Peyer's patch (tissue), 4 donors: ENCODE data around the gene NAA10.

ENCODE experiments used
- POLR2A ChIP-seq, 2 donors: fragments of 450-650 bp; IDR thresholded peaks; one replicate each; pipeline ENCODE4 v1.5.1; 2017; ENCODE audit warnings: antibody characterized with exemption in 2 of 2, mild to moderate bottlenecking in 2 of 2, moderate library complexity in 2 of 2
- TF ChIP-seq, protein P1 (sequence below), 6 experiments: fragments of 450-650 bp in 4 of 6; fragments of 200-600 bp in 2 of 6; sonication (generic) in 1 of 6; IDR thresholded peaks; one replicate each; pipeline ENCODE4 v1.5.1; 2017 to 2019; ENCODE audit warnings: antibody characterized with exemption in 6 of 6, mild to moderate bottlenecking in 3 of 6, moderate library complexity in 1 of 6

DNA sequence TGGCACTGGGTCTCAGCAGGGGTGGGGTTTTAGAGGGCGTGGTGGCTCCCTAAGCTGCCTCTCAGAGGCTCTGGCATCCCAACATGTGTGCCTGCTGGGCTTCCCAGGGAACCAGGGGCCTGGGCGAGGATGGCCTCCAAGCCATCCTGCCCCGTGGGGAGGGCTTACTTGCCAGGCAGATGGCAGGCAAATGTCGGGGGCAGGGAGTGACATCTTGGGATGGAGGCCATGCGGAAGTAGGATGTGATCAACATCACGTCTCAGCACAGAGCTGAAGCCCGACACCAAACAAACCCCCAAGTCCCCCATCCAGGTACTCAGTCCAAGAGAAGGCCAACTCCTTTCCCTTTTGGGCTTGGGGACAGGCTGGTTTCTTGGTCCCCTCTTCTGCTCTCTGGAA lies 53.6 kb downstream of the NAA10 start:
- no peak for TF ChIP-seq POLR2A (IDR thresholded peaks at IDR 0.05)
- TF ChIP-seq, protein P1, sequence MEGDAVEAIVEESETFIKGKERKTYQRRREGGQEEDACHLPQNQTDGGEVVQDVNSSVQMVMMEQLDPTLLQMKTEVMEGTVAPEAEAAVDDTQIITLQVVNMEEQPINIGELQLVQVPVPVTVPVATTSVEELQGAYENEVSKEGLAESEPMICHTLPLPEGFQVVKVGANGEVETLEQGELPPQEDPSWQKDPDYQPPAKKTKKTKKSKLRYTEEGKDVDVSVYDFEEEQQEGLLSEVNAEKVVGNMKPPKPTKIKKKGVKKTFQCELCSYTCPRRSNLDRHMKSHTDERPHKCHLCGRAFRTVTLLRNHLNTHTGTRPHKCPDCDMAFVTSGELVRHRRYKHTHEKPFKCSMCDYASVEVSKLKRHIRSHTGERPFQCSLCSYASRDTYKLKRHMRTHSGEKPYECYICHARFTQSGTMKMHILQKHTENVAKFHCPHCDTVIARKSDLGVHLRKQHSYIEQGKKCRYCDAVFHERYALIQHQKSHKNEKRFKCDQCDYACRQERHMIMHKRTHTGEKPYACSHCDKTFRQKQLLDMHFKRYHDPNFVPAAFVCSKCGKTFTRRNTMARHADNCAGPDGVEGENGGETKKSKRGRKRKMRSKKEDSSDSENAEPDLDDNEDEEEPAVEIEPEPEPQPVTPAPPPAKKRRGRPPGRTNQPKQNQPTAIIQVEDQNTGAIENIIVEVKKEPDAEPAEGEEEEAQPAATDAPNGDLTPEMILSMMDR (IDR thresholded peaks at IDR 0.05): no peak
